A549 (cell line): Measurements from ENCODE around the gene PIP4K2A.
"Not testable (repeated sequence)": the region's sequence is repeated elsewhere in the genome, so short reads cannot be mapped to it uniquely, and the experiment has no call there.

Experiments used
- BHLHE40 ChIP-seq: IDR thresholded peaks from 2 replicates; pipeline ENCODE4 v1.6.1; 2012; ENCODE audit warnings: low read depth, low read length, inconsistent platforms
- CBX2 ChIP-seq: fragments of 200-600 bp; sonication (generic); IDR thresholded peaks from 2 replicates; pipeline ENCODE4 v1.6.1; 2016; ENCODE audit warnings: low read depth, mild to moderate bottlenecking, borderline replicate concordance
- EP300 ChIP-seq, 2 experiments: fragments of >200 bp; sonication (Bioruptor Twin); formaldehyde crosslinking; IDR thresholded peaks; 2 replicates in 1 of 2; 3 replicates in 1 of 2; pipeline ENCODE4 v1.6.1; 2016 to 2017
- MAFK ChIP-seq: fragments of 450-650 bp; IDR thresholded peaks from 2 replicates; pipeline ENCODE4 v1.6.1; 2014; ENCODE audit not compliant: partially characterized antibody
- MYC ChIP-seq: IDR thresholded peaks from 2 replicates; pipeline ENCODE4 v1.6.1; 2012; ENCODE audit warnings: mild to moderate bottlenecking, inconsistent platforms, low read length, improper control_type of control experiment, borderline replicate concordance
- POLR2A ChIP-seq: IDR thresholded peaks from 2 replicates; pipeline ENCODE4 v1.6.1; 2012; ENCODE audit warnings: mild to moderate bottlenecking, low read length
- POLR2AphosphoS2 ChIP-seq: conservative IDR thresholded peaks from 2 replicates; pipeline ENCODE4 v1.6.1; 2012; ENCODE audit warnings: low read length, improper control_type of control experiment, inconsistent platforms
- SREBF2 ChIP-seq: fragments of 450-650 bp; IDR thresholded peaks from 2 replicates; pipeline ENCODE4 v1.6.1; 2014; ENCODE audit warnings: mild to moderate bottlenecking, moderate library complexity
- ZFP36 ChIP-seq: fragments of 450-650 bp; IDR thresholded peaks from 2 replicates; pipeline ENCODE4 v1.6.1; 2014; ENCODE audit warnings: borderline replicate concordance; ENCODE audit not compliant: partially characterized antibody
- TF ChIP-seq, protein P1 (sequence below): fragments of >200 bp; sonication (Bioruptor Twin); formaldehyde crosslinking; IDR thresholded peaks from 3 replicates; pipeline ENCODE4 v1.5.1; 2016
- TF ChIP-seq, protein P2 (sequence below): IDR thresholded peaks from 2 replicates; pipeline ENCODE4 v1.6.1; 2012
- TF ChIP-seq, protein P3 (sequence below): fragments of 200-600 bp; sonication (generic); IDR thresholded peaks from 2 replicates; pipeline ENCODE4 v1.6.1; 2016; ENCODE audit warnings: antibody characterized with exemption, mild to moderate bottlenecking, moderate library complexity

DNA sequence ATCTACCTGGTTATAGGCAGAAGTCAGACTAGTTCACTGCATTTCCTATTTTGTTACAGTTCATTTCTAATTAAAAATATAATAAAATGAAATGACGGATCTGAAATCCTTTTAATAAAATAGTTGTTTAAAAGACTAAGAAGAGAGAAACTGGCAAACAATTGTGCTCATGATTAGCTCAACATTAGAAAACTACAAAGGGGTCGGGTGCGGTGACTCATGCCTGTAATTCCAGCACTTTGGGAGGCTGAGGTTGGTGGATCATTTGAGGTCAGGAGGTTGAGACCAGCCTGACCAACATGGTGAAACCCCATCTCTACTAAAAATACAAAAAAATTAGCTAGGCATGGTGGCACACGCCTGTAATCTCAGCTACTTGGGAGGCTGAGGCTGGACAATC, 27.3 kb upstream of the PIP4K2A start:
- TF ChIP-seq, protein P1, sequence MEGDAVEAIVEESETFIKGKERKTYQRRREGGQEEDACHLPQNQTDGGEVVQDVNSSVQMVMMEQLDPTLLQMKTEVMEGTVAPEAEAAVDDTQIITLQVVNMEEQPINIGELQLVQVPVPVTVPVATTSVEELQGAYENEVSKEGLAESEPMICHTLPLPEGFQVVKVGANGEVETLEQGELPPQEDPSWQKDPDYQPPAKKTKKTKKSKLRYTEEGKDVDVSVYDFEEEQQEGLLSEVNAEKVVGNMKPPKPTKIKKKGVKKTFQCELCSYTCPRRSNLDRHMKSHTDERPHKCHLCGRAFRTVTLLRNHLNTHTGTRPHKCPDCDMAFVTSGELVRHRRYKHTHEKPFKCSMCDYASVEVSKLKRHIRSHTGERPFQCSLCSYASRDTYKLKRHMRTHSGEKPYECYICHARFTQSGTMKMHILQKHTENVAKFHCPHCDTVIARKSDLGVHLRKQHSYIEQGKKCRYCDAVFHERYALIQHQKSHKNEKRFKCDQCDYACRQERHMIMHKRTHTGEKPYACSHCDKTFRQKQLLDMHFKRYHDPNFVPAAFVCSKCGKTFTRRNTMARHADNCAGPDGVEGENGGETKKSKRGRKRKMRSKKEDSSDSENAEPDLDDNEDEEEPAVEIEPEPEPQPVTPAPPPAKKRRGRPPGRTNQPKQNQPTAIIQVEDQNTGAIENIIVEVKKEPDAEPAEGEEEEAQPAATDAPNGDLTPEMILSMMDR = not testable (repeated sequence)
- TF ChIP-seq EP300 (IDR thresholded peaks at IDR 0.05); POLR2A; MAFK; MYC; POLR2AphosphoS2; SREBF2; ZFP36; CBX2; BHLHE40: not testable (repeated sequence)
- TF ChIP-seq, protein P2, sequence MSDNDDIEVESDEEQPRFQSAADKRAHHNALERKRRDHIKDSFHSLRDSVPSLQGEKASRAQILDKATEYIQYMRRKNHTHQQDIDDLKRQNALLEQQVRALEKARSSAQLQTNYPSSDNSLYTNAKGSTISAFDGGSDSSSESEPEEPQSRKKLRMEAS = not testable (repeated sequence)
- TF ChIP-seq, protein P3, sequence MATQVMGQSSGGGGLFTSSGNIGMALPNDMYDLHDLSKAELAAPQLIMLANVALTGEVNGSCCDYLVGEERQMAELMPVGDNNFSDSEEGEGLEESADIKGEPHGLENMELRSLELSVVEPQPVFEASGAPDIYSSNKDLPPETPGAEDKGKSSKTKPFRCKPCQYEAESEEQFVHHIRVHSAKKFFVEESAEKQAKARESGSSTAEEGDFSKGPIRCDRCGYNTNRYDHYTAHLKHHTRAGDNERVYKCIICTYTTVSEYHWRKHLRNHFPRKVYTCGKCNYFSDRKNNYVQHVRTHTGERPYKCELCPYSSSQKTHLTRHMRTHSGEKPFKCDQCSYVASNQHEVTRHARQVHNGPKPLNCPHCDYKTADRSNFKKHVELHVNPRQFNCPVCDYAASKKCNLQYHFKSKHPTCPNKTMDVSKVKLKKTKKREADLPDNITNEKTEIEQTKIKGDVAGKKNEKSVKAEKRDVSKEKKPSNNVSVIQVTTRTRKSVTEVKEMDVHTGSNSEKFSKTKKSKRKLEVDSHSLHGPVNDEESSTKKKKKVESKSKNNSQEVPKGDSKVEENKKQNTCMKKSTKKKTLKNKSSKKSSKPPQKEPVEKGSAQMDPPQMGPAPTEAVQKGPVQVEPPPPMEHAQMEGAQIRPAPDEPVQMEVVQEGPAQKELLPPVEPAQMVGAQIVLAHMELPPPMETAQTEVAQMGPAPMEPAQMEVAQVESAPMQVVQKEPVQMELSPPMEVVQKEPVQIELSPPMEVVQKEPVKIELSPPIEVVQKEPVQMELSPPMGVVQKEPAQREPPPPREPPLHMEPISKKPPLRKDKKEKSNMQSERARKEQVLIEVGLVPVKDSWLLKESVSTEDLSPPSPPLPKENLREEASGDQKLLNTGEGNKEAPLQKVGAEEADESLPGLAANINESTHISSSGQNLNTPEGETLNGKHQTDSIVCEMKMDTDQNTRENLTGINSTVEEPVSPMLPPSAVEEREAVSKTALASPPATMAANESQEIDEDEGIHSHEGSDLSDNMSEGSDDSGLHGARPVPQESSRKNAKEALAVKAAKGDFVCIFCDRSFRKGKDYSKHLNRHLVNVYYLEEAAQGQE = not testable (repeated sequence)
